ENCODE measurements around the gene TAF9. TPM values are rescaled to one million over a fixed set of nuclear protein-coding genes. Genes with fewer than 3 reads are reported as not detected.
A peak's percentile ranks its signal among the peaks of the same experiment; 100 is the strongest.
"Not testable (repeated sequence)": the region's sequence is repeated elsewhere in the genome, so short reads cannot be mapped to it uniquely, and the experiment has no call there.

TAF9 gene
- total and polyA plus RNA-seq, 2 of the 13 experiments (the other 11 are each of a cell fraction or from before 2014, with no cell fraction given), result 113 to 218 TPM

DNA sequence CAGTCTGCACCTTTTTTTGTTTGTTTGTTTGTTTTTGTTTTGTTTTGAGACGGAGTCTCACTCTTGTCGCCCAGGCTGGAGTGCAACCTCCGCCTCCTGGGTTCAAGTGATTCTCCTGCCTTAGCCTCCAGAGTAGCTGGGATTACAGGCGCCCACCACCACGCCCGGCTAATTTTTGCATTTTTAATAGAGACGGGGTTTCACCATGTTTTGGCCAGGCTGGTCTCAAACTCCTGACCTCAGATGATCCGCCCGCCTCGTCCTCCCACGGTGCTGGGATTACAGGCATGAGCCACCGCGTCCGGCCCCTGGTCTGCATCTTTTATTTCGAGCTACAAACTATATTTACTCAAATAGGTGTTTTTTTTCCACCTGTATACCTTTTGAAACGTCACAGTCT is 1.0 kb upstream of the TAF9 start:
- Histone ChIP-seq H3K4me1 (ENCODE audit: insufficient read depth, low read length) (peaks cover 41% of the 10 kb centered on the region), H3K79me2 (ENCODE audit: insufficient read depth, low read length) (peaks cover 62% of the 10 kb centered on the region), H3K36me3 (replicated peaks in 1 of 2; ENCODE audit: control insufficient read depth in 1 of 2, insufficient read depth in 2 of 2, low read length in 2 of 2) (peaks cover 5 to 21% of the 10 kb centered on the region in 2 experiments; a peak in 4 of 5 replicates), H4K20me1 (ENCODE audit: insufficient read depth, low read length) (peaks cover 12% of the 10 kb centered on the region), H3K4me3 (replicated peaks in 1 of 3; ENCODE audit: insufficient read depth in 1 of 3, low read depth in 2 of 3, low read length in 3 of 3) (peak overlapping the region; percentile 88 to 99 (median 93)), H3K4me2 (ENCODE audit: low read depth, low read length) (peak overlapping the region; percentile 81), H3K9ac (ENCODE audit: insufficient read depth, low read depth, low read length) (peak overlapping the region; percentile 95), H3K27ac (ENCODE audit: extremely low read length, insufficient read depth, low read length) (peak overlapping the region; percentile 100)
- FAIRE-seq; H3K27me3 ChIP-seq (ENCODE audit: control insufficient read depth in 1 of 2, insufficient read depth in 2 of 2, low read length in 2 of 2); H3K9me3 ChIP-seq (ENCODE audit: low read length); ATAC-seq; in situ Hi-C loops (cut with HindIII; ENCODE audit: extremely low pct_ligation_motif_present, low pct_unique_long_range_greater_than_20kb); intact Hi-C loops (cut with micrococcal nuclease; ENCODE audit: unreplicated experiment); H2AFZ ChIP-seq (ENCODE audit: low read length); DNase-seq (ENCODE audit: low spot score); CTCF ChIA-PET (ENCODE audit: low intra/inter-chr PET ratio, low total read pairs): not testable (repeated sequence)
- 1% methylated on average over 16 of the region's 16 CpGs for WGBS (ENCODE audit: low lambda C conversion rate)
- TSS peak; percentile 66 for BruUV-seq (replicated peaks)
- POLR2A ChIA-PET, result interaction anchor here (0.6 to 1.2 kb wide), 2 partner anchors 35 to 148 kb away, joined by 3 read pairs; no protein-coding TSS in a partner anchor
- 0 out of 2 replicates have a peak, but pooled peaks have one; percentile 23 for TF ChIP-seq ZSCAN30 (CRISPR knock-in tag; IDR thresholded peaks at IDR 0.05)
- TF ChIP-seq, protein P1, sequence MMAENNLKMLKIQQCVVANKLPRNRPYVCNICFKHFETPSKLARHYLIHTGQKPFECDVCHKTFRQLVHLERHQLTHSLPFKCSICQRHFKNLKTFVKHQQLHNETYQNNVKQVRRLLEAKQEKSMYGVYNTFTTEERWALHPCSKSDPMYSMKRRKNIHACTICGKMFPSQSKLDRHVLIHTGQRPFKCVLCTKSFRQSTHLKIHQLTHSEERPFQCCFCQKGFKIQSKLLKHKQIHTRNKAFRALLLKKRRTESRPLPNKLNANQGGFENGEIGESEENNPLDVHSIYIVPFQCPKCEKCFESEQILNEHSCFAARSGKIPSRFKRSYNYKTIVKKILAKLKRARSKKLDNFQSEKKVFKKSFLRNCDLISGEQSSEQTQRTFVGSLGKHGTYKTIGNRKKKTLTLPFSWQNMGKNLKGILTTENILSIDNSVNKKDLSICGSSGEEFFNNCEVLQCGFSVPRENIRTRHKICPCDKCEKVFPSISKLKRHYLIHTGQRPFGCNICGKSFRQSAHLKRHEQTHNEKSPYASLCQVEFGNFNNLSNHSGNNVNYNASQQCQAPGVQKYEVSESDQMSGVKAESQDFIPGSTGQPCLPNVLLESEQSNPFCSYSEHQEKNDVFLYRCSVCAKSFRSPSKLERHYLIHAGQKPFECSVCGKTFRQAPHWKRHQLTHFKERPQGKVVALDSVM (CRISPR knock-in tag; IDR thresholded peaks at IDR 0.05), result peak; percentile 57; the same call in 1 of the 2 replicates
- 0 out of 2 replicates have a peak, but pooled peaks have one; percentile 1 for TF ChIP-seq ZNF670 (CRISPR knock-in tag; IDR thresholded peaks at IDR 0.05; ENCODE audit: borderline replicate concordance)
